GM18867 (cell line): ENCODE data around the gene HSD17B12.
"Not testable (repeated sequence)": the region's sequence is repeated elsewhere in the genome, so short reads cannot be mapped to it uniquely, and the experiment has no call there.

Source experiments
- ATAC-seq: cut with Tn5 transposase; IDR thresholded peaks from one replicate; pipeline ENCODE4 v1.9.1; 2021; ENCODE audit warnings: mild to moderate bottlenecking, moderate library complexity; ENCODE audit not compliant: unreplicated experiment

The HSD17B12 gene

DNA sequence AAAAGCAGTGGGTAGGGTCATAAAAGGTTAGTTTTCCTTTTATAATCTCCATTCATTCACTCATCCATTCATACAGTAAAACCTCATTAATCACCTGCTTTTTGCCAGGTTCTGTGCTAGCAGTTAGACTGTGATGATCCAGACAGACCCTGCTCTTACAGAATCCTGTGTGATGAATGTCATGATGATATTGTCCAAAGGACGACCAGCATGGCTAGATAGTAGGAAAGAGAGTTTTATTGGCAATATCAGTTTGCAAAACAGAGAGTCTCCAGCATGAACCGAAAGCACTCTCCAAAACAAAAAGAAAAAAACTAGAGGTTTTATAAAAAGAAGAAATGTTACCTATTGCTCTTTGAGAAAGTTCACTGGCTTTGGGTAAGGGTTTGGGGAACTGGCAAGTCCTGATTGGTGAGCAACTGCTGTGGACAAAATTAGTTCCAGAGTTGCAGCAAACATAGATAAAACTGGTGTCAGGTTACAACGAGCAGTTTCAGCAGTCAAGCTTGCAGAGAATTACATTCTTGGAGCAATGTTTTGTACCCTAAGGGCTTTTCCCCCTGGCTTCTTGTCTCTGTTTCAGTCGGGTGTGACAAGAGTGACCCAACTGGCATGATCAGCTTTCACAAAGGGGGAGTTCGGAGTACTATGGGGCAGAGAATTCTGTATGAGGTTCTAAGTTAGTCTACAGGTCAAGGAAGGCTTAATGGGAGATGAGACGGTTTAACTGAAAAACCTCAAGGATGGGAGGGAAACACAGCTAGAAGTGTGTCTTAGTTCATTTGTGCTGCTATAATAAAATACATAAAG lies 58.3 kb downstream of the HSD17B12 start:
- no peak for ATAC-seq

DNA sequence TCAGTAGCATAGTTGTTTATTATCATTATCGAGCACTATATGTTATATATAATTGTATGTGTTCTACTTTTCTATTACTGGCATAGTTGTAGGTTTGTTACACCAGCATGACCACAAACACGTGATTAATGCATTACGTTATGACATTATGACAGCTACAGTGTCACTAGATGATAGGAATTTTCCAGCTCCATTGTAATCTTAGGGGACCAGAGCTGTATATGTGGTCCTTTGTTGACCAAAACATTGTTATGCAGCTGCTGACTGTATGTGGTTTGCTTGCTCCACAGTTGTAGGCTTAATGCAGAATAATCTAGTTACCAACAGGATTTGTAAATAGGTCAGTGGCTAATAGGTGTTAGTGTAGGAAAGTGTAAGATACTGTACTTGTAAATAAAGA lies 66.1 kb downstream of the HSD17B12 start:
- ATAC-seq = no peak

DNA sequence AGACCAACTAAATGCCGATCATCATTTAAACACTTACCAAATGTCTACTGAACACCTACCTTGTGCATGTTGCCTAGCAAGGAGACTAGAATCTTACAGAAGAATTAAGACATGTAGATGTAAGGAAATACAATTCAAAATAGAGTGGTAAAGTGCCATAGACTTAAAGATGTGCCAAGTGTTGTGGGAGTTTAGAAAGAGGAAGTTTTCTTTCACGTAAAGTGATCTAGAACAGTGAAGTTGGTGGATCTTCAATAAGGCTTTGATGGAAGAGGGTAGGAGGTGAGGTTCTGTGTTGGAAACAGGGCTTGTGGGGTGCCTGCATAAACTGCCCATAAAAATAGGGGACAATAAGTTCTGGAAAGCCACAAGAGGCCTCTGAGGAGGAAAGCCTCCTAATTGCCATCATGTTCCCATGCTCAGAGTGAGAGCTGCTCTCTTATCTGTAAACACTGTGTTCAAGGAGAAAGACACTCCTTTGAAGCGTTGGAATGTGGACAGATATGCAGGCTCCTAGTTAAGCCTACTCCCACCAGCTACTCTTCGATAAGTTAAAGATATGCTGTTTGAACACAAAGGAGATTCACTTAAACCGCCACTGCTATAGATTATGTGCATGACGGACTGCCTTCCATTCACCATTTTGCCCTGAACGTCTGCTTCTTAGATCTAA lies 66.7 kb downstream of the HSD17B12 start:
- ATAC-seq = no peak

DNA sequence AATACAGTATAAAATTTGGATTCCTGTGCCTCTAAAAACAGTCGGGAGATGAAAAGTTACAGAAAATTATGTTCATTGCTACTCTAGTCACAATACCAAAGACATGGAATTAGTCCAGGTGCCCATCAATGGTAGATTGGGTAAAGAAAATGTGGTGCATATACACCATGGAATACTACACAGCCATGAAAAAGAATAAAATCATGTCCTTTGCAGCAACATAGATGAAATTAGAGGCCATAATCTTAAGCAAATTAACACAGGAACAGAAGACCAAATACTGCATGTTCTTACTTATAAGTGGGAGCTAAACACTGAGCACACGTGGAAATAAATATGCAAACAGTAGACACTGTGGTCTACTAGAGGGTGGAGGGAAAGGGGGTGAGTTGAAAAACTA lies 67.6 kb downstream of the HSD17B12 start:
- ATAC-seq = no peak

DNA sequence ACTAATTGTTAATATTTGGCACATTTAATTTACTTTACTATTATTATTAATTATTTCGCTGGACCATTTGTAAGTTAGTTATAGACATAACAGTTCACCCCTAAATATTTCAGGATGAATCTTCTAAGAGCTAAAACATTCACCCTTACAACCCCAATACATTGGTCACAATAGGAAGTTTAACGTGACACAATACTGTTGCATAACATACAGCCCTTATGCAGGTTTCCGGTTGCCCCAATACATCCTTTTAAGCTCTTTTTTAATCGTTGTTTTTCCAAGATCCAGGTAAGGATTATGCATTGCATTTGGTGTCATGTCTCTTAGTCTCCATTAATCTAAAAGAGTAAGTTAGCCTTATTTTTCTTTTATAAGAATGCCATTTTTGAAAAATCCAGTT lies 71.2 kb downstream of the HSD17B12 start:
- ATAC-seq = no peak

DNA sequence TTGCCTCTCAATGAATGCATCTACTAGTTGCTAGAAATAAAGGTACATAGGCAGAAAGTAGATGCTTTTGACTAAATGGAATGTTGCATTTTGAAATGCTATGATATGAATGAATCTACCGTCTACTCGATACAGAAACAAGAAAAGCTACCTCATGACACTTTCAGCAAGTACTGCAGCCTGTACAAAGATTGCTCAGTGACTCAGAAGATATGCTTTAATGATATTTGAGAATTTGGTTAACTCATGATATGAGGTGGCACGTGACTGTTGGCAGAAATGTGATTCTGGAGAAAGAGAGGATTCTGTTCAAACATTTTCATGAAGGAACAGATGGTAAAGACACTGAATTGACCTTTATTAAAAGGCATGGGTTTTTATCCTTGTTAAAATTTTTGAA lies 76.0 kb downstream of the HSD17B12 start:
- ATAC-seq = no peak

DNA sequence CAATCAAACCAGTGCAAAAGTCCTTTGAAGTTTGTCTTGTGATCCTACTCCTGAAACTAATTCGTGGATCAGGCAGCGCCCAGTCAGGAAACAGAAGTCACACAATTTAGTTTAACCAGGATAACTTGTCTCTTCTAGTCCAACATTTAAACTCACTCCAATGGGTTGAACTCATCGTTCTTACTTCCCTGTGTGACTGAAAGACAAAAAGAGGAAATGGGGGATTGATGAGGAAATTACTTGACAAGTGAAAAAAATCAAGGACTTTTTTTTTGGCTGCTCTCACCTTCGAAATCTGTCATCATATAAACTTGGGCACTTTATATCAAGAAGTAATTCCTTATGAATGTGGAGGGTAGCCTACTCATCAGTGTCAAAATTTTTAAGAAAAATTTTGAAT lies 78.4 kb downstream of the HSD17B12 start:
- no peak for ATAC-seq

DNA sequence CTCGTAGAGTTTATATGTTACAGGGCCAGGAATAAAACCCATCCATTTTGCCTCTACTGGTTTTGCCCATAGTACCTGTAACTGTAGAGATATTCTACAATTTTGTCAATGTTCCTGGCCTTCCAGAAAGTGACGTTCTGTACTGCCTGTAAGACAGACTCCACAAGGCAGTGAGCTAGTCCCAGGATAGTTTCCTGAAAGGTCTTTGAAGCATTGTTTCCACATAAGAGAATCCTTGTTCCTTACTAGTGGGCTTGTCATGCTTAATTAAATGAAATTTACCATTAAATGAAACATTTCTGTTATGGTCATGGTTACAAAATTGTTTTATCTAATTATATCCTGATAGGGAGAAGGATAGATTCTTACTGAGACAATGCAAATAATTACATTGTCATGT lies 80.4 kb downstream of the HSD17B12 start:
- no peak for ATAC-seq

DNA sequence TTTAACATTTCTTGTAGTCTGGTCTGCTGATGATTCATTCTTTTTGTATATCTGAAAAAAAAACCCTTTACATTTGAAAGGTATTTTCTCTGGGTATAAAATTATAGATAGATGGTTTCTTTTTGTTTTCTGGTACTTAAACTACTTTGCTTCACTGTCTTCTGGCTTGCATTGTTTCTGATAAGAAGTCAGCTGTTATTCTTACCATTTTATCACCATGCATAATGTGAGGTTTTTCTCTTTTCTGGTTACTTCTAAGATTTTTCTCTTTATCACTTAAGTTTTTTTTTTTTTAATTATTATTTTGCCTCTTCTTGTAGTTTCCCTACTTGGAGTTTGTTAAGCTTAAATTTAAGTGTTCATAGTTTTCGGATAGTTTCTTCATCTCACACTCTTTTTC lies 84.7 kb downstream of the HSD17B12 start:
- no peak for ATAC-seq

DNA sequence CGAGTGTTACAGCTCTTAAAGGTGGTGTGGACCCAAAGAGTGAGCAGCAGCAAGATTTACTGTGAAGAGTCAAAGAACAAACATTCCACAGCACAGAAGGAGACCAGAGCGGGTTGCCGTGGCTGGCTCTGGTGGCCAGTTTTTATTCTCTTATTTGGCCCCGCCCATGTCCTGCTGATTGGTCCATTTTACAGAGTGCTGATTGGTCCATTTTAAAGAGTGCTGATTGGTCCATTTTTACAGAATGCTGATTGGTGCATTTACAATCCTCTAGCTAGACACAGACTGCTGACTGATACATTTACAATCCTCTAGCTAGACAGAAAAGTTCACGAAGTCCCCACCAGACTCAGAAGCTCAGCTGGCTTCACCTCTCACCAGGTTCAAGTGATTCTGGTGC lies 88.1 kb downstream of the HSD17B12 start:
- not testable (repeated sequence) for ATAC-seq

DNA sequence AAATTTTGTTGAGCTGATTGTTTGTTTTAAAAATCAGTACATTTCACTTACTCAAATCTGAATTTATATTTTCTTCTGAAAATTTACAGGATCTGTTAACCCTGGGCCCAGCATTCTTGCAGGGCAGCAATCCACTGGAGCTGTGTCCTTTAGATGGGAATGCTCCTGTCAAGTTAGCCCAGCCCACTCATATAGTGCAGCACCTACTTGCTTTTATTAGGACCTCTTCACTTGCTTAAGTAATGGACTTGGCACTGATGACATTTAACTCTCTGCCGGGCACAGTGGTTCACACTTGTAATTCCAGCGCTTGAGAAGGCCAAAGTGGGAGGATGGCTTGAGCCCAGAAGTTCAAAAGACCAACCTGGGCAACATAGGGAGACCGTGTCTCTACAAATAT lies 89.6 kb downstream of the HSD17B12 start:
- no peak for ATAC-seq

DNA sequence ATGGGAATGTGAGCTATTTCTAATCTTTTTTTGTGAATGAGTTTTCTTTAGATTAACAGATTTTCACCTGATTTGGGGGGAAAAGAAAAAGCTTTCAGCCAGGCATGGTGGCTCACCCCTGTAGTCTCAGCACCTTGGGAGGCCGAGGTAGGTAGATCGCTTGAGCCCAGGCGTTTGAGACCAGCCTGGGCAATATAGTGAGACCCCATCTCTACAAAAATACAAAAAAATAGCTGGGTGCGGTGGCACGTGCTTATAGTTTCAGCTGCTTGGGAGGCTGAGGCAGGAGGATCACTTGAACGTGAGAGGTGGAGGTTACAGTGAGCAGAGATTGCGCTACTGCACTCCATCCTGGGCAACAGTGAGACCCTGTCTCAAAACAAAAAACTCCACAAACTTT lies 92.2 kb downstream of the HSD17B12 start:
- ATAC-seq = no peak

DNA sequence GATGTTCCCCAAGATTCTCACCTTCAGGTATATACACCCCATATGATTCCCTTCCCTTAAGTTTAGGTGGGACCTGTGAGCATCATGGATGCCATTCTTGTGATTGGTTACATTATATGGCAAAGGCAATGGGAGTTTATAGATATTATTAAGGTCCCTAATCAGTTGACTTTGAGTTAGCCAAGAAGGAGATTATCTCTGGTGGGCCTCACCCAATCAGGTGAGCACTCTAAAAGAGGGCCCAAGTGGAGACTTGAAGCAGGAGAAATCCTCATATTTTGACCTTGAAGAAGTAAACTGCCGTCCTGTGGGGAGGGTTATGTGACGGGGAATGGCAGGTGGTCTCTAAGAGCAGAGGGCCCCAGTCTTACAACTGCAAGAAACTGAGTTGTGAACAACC lies 94.2 kb downstream of the HSD17B12 start:
- no peak for ATAC-seq

DNA sequence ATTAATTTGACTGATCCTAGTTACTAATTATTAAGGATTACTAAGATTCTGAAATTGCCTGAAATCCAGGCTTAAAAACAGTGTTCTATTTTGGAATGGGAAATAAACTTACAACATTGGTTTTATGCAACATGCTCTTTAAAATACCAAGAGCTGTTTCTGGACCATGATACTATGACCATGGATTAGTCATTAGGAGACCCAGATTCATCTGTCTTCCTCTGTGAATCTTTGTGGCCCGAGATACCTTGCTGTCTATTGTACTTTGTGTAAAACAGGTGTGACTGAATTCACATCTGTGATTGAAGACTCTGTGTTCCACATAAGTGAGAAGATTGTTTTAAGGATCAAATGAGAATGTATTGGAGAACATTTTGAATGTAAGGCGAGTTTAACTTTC lies 98.8 kb downstream of the HSD17B12 start:
- no peak for ATAC-seq

DNA sequence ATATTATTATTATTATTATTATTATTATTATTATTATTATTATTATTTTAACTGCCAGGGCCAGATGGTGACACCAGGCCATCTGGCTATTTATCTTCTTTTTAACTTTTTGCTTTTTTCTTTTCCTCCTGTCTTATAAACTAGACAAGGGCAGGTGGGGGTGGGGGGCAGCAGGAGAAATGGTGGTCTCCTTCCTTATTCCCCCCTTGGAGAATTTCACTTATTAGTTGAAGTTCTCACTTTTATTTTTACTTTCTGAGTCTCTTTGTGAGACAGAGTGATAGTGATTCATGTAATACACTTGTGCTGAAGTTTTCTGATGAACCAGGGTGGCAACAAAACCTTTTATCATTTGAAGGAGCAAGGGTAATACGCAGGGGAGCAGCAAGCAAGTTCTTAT lies 103.8 kb downstream of the HSD17B12 start:
- no peak for ATAC-seq

DNA sequence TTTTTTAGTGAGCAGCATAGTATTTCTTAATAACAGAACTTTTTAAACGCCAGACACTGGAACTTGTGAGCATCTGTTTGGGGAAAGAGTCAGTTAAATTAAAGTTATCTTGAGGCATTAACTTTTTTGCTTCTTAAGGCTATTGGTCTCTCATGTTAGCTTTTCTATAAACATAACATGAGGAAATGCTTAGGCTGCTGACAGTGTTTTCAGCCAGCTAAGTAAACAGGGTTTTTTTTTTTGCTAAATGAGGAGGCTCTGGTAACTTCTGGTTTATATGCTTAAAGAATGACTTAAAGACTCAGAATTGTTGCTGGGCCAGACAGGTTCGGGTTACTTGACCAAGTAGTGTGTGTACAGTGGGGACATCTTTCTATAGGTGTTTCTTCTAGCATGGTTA lies 104.3 kb downstream of the HSD17B12 start:
- ATAC-seq = no peak

DNA sequence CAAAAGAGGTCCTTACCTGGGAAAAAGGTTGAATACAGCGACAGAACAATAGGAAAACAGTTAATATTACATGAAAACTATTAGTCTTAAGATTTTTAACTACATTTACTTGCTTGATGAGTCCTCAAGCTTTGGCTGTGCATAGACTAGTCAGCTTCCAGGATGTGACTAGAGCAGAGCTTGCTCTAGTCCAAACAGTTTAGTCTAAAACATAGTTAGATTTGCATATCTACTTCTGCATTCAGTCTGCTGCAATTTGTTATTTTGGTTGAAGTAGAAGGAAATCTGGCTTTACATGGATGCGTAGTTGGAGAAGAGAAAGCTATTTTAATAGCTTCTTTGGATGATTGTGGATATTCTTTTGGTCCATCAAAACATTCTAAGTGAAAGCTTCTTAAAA lies 104.8 kb downstream of the HSD17B12 start:
- ATAC-seq = no peak

DNA sequence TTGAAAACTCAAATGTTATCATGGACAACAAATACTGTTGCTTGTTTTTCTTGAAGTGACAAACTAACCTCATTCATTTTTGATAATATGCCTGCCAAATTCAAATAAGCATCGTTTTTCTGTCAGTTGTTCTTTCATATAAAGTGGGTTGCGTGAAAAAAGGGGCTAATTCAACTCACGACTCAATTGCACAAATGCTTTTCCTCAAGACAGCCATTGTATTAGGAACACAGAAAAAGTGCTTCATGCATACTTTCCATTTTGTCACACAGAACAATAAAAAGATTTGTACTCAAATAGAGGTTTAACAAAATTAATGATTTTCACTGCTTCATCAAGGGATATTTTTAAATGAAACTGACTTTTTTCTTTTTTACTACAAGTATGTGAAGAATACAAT lies 105.5 kb downstream of the HSD17B12 start:
- ATAC-seq = no peak

DNA sequence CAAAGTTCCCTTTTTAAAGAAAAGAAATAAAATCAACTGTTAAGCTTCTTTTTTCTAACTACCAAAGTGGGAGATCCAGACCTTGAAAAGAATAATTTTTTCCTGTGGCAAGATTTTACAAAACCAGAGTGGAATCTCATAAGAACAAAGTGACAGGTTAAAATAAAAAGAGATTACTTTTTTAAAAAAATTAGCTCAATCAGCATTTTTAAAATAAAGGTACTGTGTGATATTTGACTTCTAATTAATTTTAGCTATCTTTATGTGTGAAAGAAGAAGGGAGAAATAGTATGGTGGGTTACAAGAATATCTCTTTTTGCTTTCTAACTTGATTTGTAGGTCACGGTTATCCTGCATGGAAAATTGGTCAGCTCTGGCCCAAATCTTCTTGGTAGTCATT lies 107.3 kb downstream of the HSD17B12 start:
- ATAC-seq = no peak

DNA sequence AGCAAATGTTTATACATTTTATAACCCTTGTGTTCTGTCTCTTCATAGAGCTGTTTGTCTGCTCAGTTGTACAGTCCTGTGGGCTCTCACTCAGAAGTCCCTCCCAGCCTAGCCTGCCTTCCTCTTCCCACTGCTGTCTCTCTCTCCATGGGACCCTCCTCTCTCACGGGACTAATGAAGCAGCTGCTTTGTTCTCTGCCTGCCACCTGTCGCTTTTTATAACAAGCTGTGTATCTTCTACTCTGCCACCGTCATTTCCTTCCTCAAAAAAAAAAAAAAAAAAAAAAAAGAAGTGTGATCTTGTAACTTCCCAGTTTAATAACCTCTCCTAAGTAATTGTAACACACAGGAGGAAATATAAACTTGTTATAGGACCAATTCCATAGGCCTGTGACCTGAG lies 107.9 kb downstream of the HSD17B12 start:
- ATAC-seq = no peak

DNA sequence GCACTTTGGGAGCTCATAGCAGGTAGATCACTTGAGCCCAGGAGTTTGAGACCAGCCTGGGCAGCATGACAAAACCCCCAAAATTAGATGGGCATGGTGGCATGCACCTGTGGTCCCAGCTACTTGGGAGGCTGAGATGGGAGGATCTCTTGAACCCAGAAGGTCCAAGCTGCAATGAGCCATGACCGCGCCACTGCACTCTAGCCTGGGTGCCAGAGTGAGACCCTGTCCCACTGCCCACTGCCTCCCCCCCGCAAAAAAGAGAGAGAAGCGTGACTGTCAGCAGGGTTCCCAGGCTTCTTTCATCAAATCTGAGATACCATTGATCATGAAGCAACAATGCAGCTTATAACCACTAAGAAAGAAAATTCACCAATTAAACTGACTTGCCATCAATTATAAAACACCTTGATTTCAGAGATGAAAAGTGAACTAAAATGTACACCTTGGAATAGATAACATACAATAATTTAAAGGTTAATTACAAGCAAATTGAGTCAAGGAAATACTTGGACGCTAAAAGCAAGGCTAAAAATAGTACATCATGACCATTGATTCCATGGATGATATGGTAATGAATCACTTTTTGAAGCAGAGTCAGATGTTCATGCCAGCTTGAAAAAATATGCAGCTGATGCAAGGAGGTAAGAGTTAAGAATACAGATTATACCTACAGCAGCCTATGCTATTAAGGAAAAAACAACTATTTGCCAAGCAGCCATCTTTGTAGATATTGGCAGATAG lies 109.3 kb downstream of the HSD17B12 start:
- ATAC-seq = no peak

DNA sequence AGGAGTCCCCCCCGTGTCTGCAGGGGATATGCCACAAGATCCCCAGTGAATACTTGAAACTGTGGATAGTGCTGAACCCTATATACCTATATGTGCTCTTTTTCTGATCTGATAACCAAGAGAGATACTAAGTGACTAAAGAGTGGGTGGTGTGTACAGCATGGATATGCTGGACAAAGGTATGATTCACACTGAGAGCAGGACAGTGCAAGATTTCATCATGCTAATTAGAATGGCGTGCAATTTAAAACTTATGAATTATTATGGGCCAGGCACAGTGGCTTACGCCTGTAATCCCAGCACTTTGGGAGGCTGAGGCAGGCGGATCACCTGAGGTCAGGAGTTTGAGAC lies 109.9 kb downstream of the HSD17B12 start:
- ATAC-seq = no peak
